ENCODE measurements around the gene GLRB. TPM values are rescaled to one million over a fixed set of nuclear protein-coding genes. Genes with fewer than 3 reads are reported as not detected.
"Not testable (repeated sequence)": the region's sequence is repeated elsewhere in the genome, so short reads cannot be mapped to it uniquely, and the experiment has no call there.

GLRB gene
- total and polyA plus RNA-seq, 10 of the 15 experiments (the other 5 are each of a cell fraction or from before 2014, with no cell fraction given) = 0.04 TPM; not detected in 9

GRCh38 chr4:157172011-157172410 is 96.1 kb downstream of the GLRB start:
- H3K9ac ChIP-seq (ENCODE audit: control insufficient read depth, insufficient read depth, low read length) = no peak overlapping the region
- RAD21 ChIA-PET (ENCODE audit: unreplicated experiment) = no interaction called here
- WGBS (ENCODE audit: insufficient coverage, insufficient replicate concordance, low lambda C conversion rate, missing lambda C conversion rate) = 31% methylated on average over 3 of the region's 3 CpGs
- H3K27ac ChIP-seq (ENCODE audit: control insufficient read depth, insufficient read depth) = no peak overlapping the region
- FAIRE-seq (no peak), DNase-seq (ENCODE audit: low read depth, low spot score) (no peak), ATAC-seq (no peak)
- no peaks in the 10 kb centered on the region for H3K79me2 ChIP-seq (ENCODE audit: control insufficient read depth, insufficient read depth, low read length)
- in situ Hi-C loops (cut with MboI) (no loop called here), intact Hi-C loops (cut with micrococcal nuclease; ENCODE audit: unreplicated experiment) (no loop called here)
- no peak overlapping the region for H3K4me3 ChIP-seq
- H2AFZ ChIP-seq (ENCODE audit: control insufficient read depth, low read depth, low read length) = no peak overlapping the region
- SMC1A ChIA-PET (ENCODE audit: uncharacterized antibody, unreplicated experiment) = no interaction called here
- H3K4me1 ChIP-seq (ENCODE audit: control insufficient read depth, insufficient read depth, low read length) = no peaks in the 10 kb centered on the region
- H3K9me3 ChIP-seq (replicated peaks; ENCODE audit: control insufficient read depth, insufficient read depth, low read length) = no peaks in the 10 kb centered on the region
- H3K27me3 ChIP-seq (replicated peaks in 1 of 2; ENCODE audit: control insufficient read depth in 2 of 2, insufficient read depth in 2 of 2, low read length in 1 of 2) = no peaks in the 10 kb centered on the region
- TF ChIP-seq HCFC1 (IDR thresholded peaks at IDR 0.05; ENCODE audit: low read length) (no peak), KAT2A (conservative IDR thresholded peaks at IDR 0.05; ENCODE audit: control insufficient read depth, low read depth, low read length) (no peak), GABPA (IDR thresholded peaks at IDR 0.05; ENCODE audit: low read depth) (no peak), HDAC6 (IDR thresholded peaks at IDR 0.05; ENCODE audit: unreplicated experiment) (no peak), TBL1XR1 (IDR thresholded peaks at IDR 0.05; ENCODE audit: low read depth, low read length) (no peak), NFYB (IDR thresholded peaks at IDR 0.05; ENCODE audit: insufficient read depth, low read depth, low read length) (no peak), RELA (IDR thresholded peaks at IDR 0.05; ENCODE audit: borderline replicate concordance, partially characterized antibody) (no peak), SIN3A (IDR thresholded peaks at IDR 0.05; ENCODE audit: low read depth, low read length) (no peak), GATAD2B (conservative IDR thresholded peaks at IDR 0.05; ENCODE audit: low read depth) (no peak), CREB1 (IDR thresholded peaks at IDR 0.05; ENCODE audit: low read depth) (no peak), CEBPZ (IDR thresholded peaks at IDR 0.05; ENCODE audit: low read depth, low read length) (no peak)
- H3K36me3 ChIP-seq (ENCODE audit: control insufficient read depth in 2 of 2, insufficient read depth in 2 of 2, low read length in 1 of 2) = no peaks in the 10 kb centered on the region
- BruUV-seq (replicated peaks) = no TSS peak
- POLR2A ChIA-PET = no interaction called here
- no peaks in the 10 kb centered on the region for H4K20me1 ChIP-seq (ENCODE audit: control insufficient read depth, insufficient read depth)
- no peak overlapping the region for H3K4me2 ChIP-seq (ENCODE audit: control insufficient read depth, insufficient read depth)
- CTCF ChIA-PET = no interaction called here

- 69% methylated on average over 14 of the region's 14 CpGs for WGBS (ENCODE audit: insufficient coverage, insufficient replicate concordance, low lambda C conversion rate, missing lambda C conversion rate)
- H3K79me2 ChIP-seq (ENCODE audit: control insufficient read depth, insufficient read depth, low read length); H3K9me3 ChIP-seq (replicated peaks; ENCODE audit: control insufficient read depth, insufficient read depth, low read length); RAD21 ChIA-PET (ENCODE audit: unreplicated experiment); ATAC-seq; H2AFZ ChIP-seq (ENCODE audit: control insufficient read depth, low read depth, low read length); H3K4me2 ChIP-seq (ENCODE audit: control insufficient read depth, insufficient read depth); H3K4me3 ChIP-seq; H3K27ac ChIP-seq (ENCODE audit: control insufficient read depth, insufficient read depth); FAIRE-seq; H3K9ac ChIP-seq (ENCODE audit: control insufficient read depth, insufficient read depth, low read length); H3K36me3 ChIP-seq (ENCODE audit: control insufficient read depth in 2 of 2, insufficient read depth in 2 of 2, low read length in 1 of 2); H3K4me1 ChIP-seq (ENCODE audit: control insufficient read depth, insufficient read depth, low read length); H4K20me1 ChIP-seq (ENCODE audit: control insufficient read depth, insufficient read depth); intact Hi-C loops (cut with micrococcal nuclease; ENCODE audit: unreplicated experiment); POLR2A ChIA-PET; CTCF ChIA-PET; in situ Hi-C loops (cut with MboI); SMC1A ChIA-PET (ENCODE audit: uncharacterized antibody, unreplicated experiment); DNase-seq (ENCODE audit: low read depth, low spot score); H3K27me3 ChIP-seq (replicated peaks in 1 of 2; ENCODE audit: control insufficient read depth in 2 of 2, insufficient read depth in 2 of 2, low read length in 1 of 2); BruUV-seq (replicated peaks): not testable (repeated sequence)
These were observed 104.3 kb downstream of the GLRB start for GRCh38 chr4:157180268-157180667.

Measured in GM12878 (cell line).